Neural cell (in vitro differentiated cells): ENCODE data around the gene CABP7.

Experiments
- CTCF ChIP-seq: fragments of 450-650 bp; IDR thresholded peaks from 2 replicates; pipeline ENCODE4 v1.5.1; 2014; ENCODE audit warnings: antibody characterized with exemption, mild to moderate bottlenecking, moderate library complexity; ENCODE audit not compliant: poor library complexity, severe bottlenecking
- EP300 ChIP-seq: fragments of 450-650 bp; conservative IDR thresholded peaks from 2 replicates; pipeline ENCODE4 v1.6.1; 2014; ENCODE audit warnings: antibody characterized with exemption, mild to moderate bottlenecking, moderate library complexity; ENCODE audit not compliant: poor library complexity, severe bottlenecking
- MXI1 ChIP-seq: fragments of 450-650 bp; conservative IDR thresholded peaks from 2 replicates; pipeline ENCODE4 v1.6.1; 2014; ENCODE audit warnings: antibody characterized with exemption, mild to moderate bottlenecking; ENCODE audit not compliant: poor library complexity, severe bottlenecking
- POLR2AphosphoS5 ChIP-seq: IDR thresholded peaks from 2 replicates; pipeline ENCODE4 v1.6.1; 2012
- RAD21 ChIP-seq: fragments of 450-650 bp; conservative IDR thresholded peaks from 2 replicates; pipeline ENCODE4 v1.6.1; 2014; ENCODE audit warnings: antibody characterized with exemption, mild to moderate bottlenecking, moderate library complexity
- TAF1 ChIP-seq: IDR thresholded peaks from 2 replicates; pipeline ENCODE4 v1.6.1; 2012; ENCODE audit warnings: low read depth

GRCh38 chr22:29674121-29674520, 45.7 kb upstream of the CABP7 start:
- TF ChIP-seq CTCF (no peak), POLR2AphosphoS5 (no peak), TAF1 (no peak), EP300 (no peak), RAD21 (no peak), MXI1 (no peak)
